Measurements from ENCODE around the gene ERBIN.
"Not testable (repeated sequence)": the region's sequence is repeated elsewhere in the genome, so short reads cannot be mapped to it uniquely, and the experiment has no call there.

ERBIN gene

GRCh38 chr5:65919773-65920172 is 6.6 kb upstream of the ERBIN start:
- no peak for DNase-seq (ENCODE audit: low read depth in 2 of 2)

- no peak for DNase-seq (ENCODE audit: low read depth in 2 of 2)
Observed at GRCh38 chr5:65923339-65923738, 3.0 kb upstream of the ERBIN start.

- no peak for DNase-seq (ENCODE audit: low read depth in 2 of 2)
Observed at GRCh38 chr5:65924366-65925043, 1.9 kb upstream of the ERBIN start.

- DNase-seq (ENCODE audit: low read depth in 2 of 2) = peak; percentile 50 to 56
Observed at GRCh38 chr5:65925044-65925600, 1.3 kb upstream of the ERBIN start.

- DNase-seq (ENCODE audit: low read depth in 2 of 2) = peak; percentile 51 to 67
Observed at GRCh38 chr5:65925601-65926275, 637 bp upstream of the ERBIN start.

- DNase-seq (ENCODE audit: low read depth in 2 of 2) = no peak
Observed at GRCh38 chr5:65926893-65927292, 518 bp downstream of the ERBIN start.

- DNase-seq (ENCODE audit: low read depth in 2 of 2) = no peak
Observed at GRCh38 chr5:65927503-65928321, 1.3 kb downstream of the ERBIN start.

- DNase-seq (ENCODE audit: low read depth in 2 of 2) = no peak
Observed at GRCh38 chr5:65928322-65928752, 2.0 kb downstream of the ERBIN start.

GRCh38 chr5:65928860-65929259 is 2.5 kb downstream of the ERBIN start:
- no peak for DNase-seq (ENCODE audit: low read depth in 2 of 2)

GRCh38 chr5:65932676-65933075 is 6.3 kb downstream of the ERBIN start:
- no peak for DNase-seq (ENCODE audit: low read depth in 2 of 2)

GRCh38 chr5:65933295-65933694 is 6.9 kb downstream of the ERBIN start:
- DNase-seq (ENCODE audit: low read depth in 2 of 2) = no peak

- DNase-seq (ENCODE audit: low read depth in 2 of 2) = no peak
Observed at GRCh38 chr5:65938256-65938655, 11.9 kb downstream of the ERBIN start.

- DNase-seq (ENCODE audit: low read depth in 2 of 2) = no peak
Observed at GRCh38 chr5:65943771-65944170, 17.4 kb downstream of the ERBIN start.

- DNase-seq (ENCODE audit: low read depth in 2 of 2) = no peak
Observed at GRCh38 chr5:65946198-65946745, 19.9 kb downstream of the ERBIN start.

GRCh38 chr5:65948115-65948747 is 21.9 kb downstream of the ERBIN start:
- DNase-seq (ENCODE audit: low read depth in 2 of 2) = no peak

GRCh38 chr5:65951330-65951729 is 25.0 kb downstream of the ERBIN start:
- no peak for DNase-seq (ENCODE audit: low read depth in 2 of 2)

- no peak for DNase-seq (ENCODE audit: low read depth in 2 of 2)
Observed at GRCh38 chr5:65952259-65952658, 25.9 kb downstream of the ERBIN start.

- DNase-seq (ENCODE audit: low read depth in 2 of 2) = no peak
Observed at GRCh38 chr5:65954200-65954599, 27.8 kb downstream of the ERBIN start.

- DNase-seq (ENCODE audit: low read depth in 2 of 2) = no peak
Observed at GRCh38 chr5:65955746-65956145, 29.4 kb downstream of the ERBIN start.

- DNase-seq (ENCODE audit: low read depth in 2 of 2) = not testable (repeated sequence)
Observed at GRCh38 chr5:65957703-65958102, 31.3 kb downstream of the ERBIN start.

GRCh38 chr5:65961633-65962032 is 35.3 kb downstream of the ERBIN start:
- no peak for DNase-seq (ENCODE audit: low read depth in 2 of 2)
